Neural cell (in vitro differentiated cells): ENCODE data around the gene SLIT3.

Experiments used
- EZH2 ChIP-seq: fragments of 200-600, 300-800 bp; shearing (Covaris generic), sonication (generic); IDR thresholded peaks from 2 replicates; pipeline ENCODE4 v1.6.1; 2014; ENCODE audit warnings: antibody characterized with exemption, low read length, borderline replicate concordance, mild to moderate bottlenecking; ENCODE audit not compliant: insufficient read depth, poor library complexity, severe bottlenecking
- POLR2AphosphoS5 ChIP-seq: IDR thresholded peaks from 2 replicates; pipeline ENCODE4 v1.6.1; 2012
- TF ChIP-seq, protein P1 (sequence below): fragments of 450-650 bp; IDR thresholded peaks from 2 replicates; pipeline ENCODE4 v1.5.1; 2014; ENCODE audit warnings: antibody characterized with exemption, mild to moderate bottlenecking, moderate library complexity; ENCODE audit not compliant: poor library complexity, severe bottlenecking

DNA sequence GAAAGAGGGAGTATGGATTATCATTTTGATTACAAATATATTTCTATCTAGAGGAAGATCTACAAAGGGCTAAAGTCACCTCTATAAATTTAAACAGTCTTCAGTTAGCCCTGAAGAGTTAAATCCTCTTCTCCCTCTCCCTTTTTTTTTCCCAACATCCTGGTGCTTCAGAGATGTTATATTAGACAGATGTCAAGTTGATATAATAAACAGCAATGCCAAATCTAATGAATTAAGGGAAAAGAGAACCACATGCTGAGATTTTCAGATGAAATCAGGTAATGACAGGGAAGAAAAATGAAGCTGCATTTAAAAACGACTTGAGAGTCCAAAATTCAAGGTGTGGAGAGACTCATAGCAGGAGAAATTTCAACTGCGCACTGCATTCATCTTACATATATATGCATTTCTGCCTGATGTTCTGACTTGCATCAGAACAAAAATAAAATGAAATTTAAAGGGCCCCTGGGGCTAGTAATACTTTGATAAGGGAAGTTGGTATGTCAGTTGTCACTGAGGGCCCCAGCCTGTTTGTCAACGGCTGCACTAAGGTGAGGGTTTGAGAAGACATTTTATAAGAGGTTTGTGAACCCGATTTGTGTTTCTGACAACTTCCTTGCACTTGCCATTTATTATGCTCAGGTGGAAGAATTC, 382.9 kb downstream of the SLIT3 start:
- TF ChIP-seq POLR2AphosphoS5 = no peak
- TF ChIP-seq, protein P1, sequence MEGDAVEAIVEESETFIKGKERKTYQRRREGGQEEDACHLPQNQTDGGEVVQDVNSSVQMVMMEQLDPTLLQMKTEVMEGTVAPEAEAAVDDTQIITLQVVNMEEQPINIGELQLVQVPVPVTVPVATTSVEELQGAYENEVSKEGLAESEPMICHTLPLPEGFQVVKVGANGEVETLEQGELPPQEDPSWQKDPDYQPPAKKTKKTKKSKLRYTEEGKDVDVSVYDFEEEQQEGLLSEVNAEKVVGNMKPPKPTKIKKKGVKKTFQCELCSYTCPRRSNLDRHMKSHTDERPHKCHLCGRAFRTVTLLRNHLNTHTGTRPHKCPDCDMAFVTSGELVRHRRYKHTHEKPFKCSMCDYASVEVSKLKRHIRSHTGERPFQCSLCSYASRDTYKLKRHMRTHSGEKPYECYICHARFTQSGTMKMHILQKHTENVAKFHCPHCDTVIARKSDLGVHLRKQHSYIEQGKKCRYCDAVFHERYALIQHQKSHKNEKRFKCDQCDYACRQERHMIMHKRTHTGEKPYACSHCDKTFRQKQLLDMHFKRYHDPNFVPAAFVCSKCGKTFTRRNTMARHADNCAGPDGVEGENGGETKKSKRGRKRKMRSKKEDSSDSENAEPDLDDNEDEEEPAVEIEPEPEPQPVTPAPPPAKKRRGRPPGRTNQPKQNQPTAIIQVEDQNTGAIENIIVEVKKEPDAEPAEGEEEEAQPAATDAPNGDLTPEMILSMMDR = no peak
- TF ChIP-seq EZH2 = no peak
